Osteoblast (primary cell): Measurements from ENCODE around the gene RBM33. TPM values are rescaled to one million over a fixed set of nuclear protein-coding genes. Genes with fewer than 3 reads are reported as not detected.

Experiments used
- DNase-seq: peaks from one replicate; pipeline ENCODE4 v3.0.0; 2011; ENCODE audit warnings: low spot score, mixed read lengths; ENCODE audit not compliant: insufficient read length; ENCODE audit errors: missing footprints
- H2AFZ ChIP-seq: 2 replicates; pipeline ENCODE4 v1.6.0; 2011; ENCODE audit warnings: mild to moderate bottlenecking, low read length
- H3K27ac ChIP-seq: 2 replicates; pipeline ENCODE4 v1.5.1; 2011; ENCODE audit warnings: mild to moderate bottlenecking, low read depth, low read length, moderate library complexity
- H3K27me3 ChIP-seq: 2 replicates; pipeline ENCODE4 v1.6.0; 2012; ENCODE audit warnings: mild to moderate bottlenecking, control low read depth, inconsistent platforms, low read length, moderate library complexity; ENCODE audit not compliant: insufficient read depth
- H3K36me3 ChIP-seq: 2 replicates; pipeline ENCODE4 v1.5.1; 2011; ENCODE audit warnings: mild to moderate bottlenecking, low read length, control low read depth, moderate library complexity; ENCODE audit not compliant: insufficient read depth
- H3K4me1 ChIP-seq: 2 replicates; pipeline ENCODE4 v1.5.1; 2011; ENCODE audit warnings: mild to moderate bottlenecking, low read length, control low read depth, moderate library complexity; ENCODE audit not compliant: insufficient read depth
- H3K4me2 ChIP-seq: 2 replicates; pipeline ENCODE4 v1.6.0; 2011; ENCODE audit warnings: mild to moderate bottlenecking, low read length; ENCODE audit not compliant: insufficient read depth
- H3K4me3 ChIP-seq: fragments of 200-600 bp; sonication (generic); 3 replicates; pipeline ENCODE4 v1.5.1; 2012; ENCODE audit warnings: mild to moderate bottlenecking, low read length, inconsistent platforms; ENCODE audit not compliant: insufficient read depth
- H3K79me2 ChIP-seq: 2 replicates; pipeline ENCODE4 v1.6.0; 2012; ENCODE audit warnings: mild to moderate bottlenecking, low read length, control low read depth, inconsistent platforms; ENCODE audit not compliant: insufficient read depth
- H3K9me3 ChIP-seq: 2 replicates; pipeline ENCODE4 v1.5.1; 2011; ENCODE audit warnings: low read depth, low read length, control low read depth
- H4K20me1 ChIP-seq: 2 replicates; pipeline ENCODE4 v1.6.0; 2012; ENCODE audit warnings: mild to moderate bottlenecking, low read length, control low read depth; ENCODE audit not compliant: insufficient read depth
- total RNA-seq: library from RNA; depleted of rRNA; stranded (reverse); fragments of >200 nt; gene quantifications from 2 replicates; pipeline ENCODE4 v1.2.3, GENCODE V29; 2012
- TF ChIP-seq, protein P1 (sequence below): IDR thresholded peaks from 2 replicates; pipeline ENCODE4 v1.5.1; 2011; ENCODE audit warnings: mild to moderate bottlenecking, low read depth, low read length, moderate library complexity; ENCODE audit errors: extremely low read depth

The RBM33 gene
- total RNA-seq, 1 donor, result 27.5 TPM

GRCh38 chr7:155602156-155602555 lies 42.3 kb upstream of the RBM33 start:
- Histone ChIP-seq H4K20me1 (no peaks in the 10 kb centered on the region), H3K4me2 (no peak overlapping the region), H3K4me1 (no peaks in the 10 kb centered on the region), H3K36me3 (no peaks in the 10 kb centered on the region), H3K27me3 (peaks cover 16% of the 10 kb centered on the region), H3K27ac (no peak overlapping the region), H3K4me3 (no peak overlapping the region), H3K79me2 (no peaks in the 10 kb centered on the region), H3K9me3 (no peaks in the 10 kb centered on the region), H2AFZ (no peak overlapping the region)
- TF ChIP-seq, protein P1, sequence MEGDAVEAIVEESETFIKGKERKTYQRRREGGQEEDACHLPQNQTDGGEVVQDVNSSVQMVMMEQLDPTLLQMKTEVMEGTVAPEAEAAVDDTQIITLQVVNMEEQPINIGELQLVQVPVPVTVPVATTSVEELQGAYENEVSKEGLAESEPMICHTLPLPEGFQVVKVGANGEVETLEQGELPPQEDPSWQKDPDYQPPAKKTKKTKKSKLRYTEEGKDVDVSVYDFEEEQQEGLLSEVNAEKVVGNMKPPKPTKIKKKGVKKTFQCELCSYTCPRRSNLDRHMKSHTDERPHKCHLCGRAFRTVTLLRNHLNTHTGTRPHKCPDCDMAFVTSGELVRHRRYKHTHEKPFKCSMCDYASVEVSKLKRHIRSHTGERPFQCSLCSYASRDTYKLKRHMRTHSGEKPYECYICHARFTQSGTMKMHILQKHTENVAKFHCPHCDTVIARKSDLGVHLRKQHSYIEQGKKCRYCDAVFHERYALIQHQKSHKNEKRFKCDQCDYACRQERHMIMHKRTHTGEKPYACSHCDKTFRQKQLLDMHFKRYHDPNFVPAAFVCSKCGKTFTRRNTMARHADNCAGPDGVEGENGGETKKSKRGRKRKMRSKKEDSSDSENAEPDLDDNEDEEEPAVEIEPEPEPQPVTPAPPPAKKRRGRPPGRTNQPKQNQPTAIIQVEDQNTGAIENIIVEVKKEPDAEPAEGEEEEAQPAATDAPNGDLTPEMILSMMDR, result no peak
- DNase-seq, result no peak

DNA sequence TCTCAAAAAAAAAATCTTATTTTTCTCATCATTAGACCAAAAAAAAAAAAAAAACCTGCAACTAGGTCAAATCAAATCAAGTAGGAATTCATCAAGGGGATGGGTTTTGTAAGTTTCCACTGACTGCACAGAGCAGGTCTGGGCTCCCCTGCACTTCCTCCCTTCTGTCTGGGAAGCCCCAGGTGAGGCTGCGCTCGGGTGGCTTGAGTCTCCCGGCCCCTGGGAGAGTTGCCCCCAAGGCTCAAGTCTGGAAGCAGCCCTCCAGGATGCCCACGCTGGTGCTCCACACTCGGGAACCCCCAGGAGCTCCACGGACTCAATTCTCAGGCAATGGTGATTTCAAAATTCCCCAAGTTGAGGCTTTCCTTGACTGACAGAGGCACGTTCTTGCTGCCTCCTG lies 41.7 kb upstream of the RBM33 start:
- Histone ChIP-seq H3K79me2 (no peaks in the 10 kb centered on the region), H2AFZ (no peak overlapping the region), H3K4me3 (no peak overlapping the region), H3K36me3 (no peaks in the 10 kb centered on the region), H4K20me1 (no peaks in the 10 kb centered on the region), H3K4me1 (no peaks in the 10 kb centered on the region), H3K27ac (no peak overlapping the region), H3K27me3 (peaks cover 16% of the 10 kb centered on the region), H3K9me3 (no peaks in the 10 kb centered on the region), H3K4me2 (no peak overlapping the region)
- TF ChIP-seq, protein P1, result no peak
- peak; percentile 34 for DNase-seq

DNA sequence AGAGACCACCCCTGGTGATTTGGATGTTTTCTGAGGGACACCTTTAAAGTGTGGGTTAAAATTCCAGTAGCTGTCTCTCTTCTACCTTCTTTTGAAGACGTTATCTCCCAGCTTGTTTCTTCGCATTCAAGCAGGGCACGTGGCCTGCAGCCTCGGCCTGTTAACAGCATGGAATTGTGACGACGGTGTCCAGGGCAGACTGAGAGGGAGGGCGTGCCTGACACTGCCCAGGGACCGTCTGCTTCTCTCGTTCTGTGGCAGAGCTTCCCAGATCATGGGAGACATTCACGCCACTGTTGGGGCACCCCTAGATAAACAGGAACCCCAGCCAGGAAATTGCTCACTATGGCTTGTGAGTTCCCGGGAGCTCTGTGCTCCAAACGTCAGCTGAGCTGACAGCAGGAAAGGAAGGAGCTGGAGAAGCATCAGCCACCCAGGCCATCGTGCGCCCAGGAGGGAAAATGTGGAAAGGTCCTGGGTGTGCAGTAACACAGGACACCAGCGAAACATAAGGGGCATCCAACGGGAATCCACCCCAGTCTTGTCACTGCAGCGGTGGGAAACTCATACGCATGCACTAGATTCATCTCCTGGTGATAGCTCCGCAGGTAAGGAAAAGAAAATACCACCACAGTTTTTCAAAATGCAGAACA lies 41.1 kb upstream of the RBM33 start:
- TF ChIP-seq, protein P1, result no peak
- Histone ChIP-seq H3K79me2 (no peaks in the 10 kb centered on the region), H3K27ac (no peak overlapping the region), H2AFZ (no peak overlapping the region), H3K9me3 (no peaks in the 10 kb centered on the region), H3K27me3 (peaks cover 16% of the 10 kb centered on the region), H3K4me3 (no peak overlapping the region), H3K36me3 (no peaks in the 10 kb centered on the region), H3K4me2 (no peak overlapping the region), H4K20me1 (no peaks in the 10 kb centered on the region), H3K4me1 (no peaks in the 10 kb centered on the region)
- DNase-seq, result no peak

DNA sequence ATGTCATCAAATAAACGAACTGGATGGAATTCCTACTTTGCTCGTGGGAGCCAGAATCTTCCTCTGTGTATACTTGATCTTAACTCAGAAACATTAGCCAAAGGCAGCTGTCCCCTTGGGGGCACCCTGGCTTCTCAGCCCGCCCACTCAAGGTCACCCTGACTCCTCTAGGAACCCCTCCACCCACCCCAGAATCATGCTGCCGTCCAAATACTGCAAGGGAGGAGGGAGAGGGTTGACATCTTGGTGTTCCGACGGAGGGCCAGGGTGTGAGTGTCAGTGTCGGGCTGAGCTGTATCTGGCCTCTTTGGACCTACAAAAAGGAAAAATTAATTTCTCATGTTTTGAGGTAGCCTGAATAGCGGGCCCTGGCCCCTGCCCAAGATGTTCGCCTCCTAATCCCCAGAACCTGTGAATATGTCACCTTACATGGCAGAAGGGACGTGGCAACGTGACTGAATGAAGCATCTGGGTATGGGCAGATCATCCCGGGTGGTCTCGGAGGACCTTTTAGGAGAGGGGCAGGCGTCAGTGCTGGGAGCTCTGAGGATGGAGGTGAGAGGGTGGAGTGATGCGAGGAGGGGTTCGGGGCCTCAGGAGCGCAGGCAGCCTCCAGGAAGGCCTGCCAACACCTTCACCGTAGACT lies 40.5 kb upstream of the RBM33 start:
- Histone ChIP-seq H3K4me3 (no peak overlapping the region), H3K27ac (no peak overlapping the region), H4K20me1 (no peaks in the 10 kb centered on the region), H2AFZ (no peak overlapping the region), H3K79me2 (no peaks in the 10 kb centered on the region), H3K4me2 (no peak overlapping the region), H3K4me1 (no peaks in the 10 kb centered on the region), H3K27me3 (peaks cover 16% of the 10 kb centered on the region), H3K9me3 (no peaks in the 10 kb centered on the region), H3K36me3 (no peaks in the 10 kb centered on the region)
- TF ChIP-seq, protein P1, result no peak
- DNase-seq, result no peak
